ENCODE data around the gene SNAI3. TPM values are rescaled to one million over a fixed set of nuclear protein-coding genes. Genes with fewer than 3 reads are reported as not detected.

SNAI3 gene
- total and polyA plus RNA-seq, 10 donors, result 4.8 to 7.8 (median 6.4) TPM

DNA sequence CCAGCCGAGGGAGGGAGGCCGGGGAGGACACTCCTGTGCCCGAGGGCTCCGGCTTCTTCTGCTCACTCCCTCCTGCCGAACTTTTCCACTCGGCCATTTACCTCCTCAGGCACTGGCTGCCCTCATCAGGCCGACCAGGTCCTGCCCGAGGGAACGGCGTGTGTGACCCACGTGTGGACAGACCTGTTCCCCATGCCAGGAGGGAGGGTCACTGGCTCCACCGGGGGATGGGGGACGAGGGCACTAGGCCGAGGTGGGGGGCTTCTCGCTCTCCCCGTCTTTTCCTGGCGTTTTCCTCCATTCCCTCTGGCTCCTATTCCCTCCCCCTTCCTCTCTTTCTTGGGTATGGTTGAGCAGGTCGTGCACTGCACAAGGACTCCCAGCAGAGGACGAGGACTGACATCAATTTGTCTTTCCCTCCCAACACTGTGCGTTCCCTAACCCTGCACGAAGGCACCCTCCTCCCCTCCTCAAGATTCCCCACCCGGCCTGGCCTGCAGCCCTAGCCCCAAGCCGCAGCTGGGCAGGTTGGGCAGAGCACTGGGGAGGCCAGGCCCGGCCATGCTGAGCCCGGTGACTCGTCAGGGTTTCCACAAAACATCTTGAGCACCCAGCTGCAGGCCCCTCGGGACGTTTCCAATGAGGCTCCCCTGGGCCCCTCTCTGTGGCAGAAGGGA lies 51.2 kb downstream of the SNAI3 start:
- WGBS, 5 donors, result 28 to 41% (median 34%) methylated on average over 25 to 28 of the region's 28 CpGs
- peaks cover 0 to 34% (median 25%) of the 10 kb centered on the region in 6 donors for H3K36me3 ChIP-seq
- peaks cover 7 to 82% (median 55%) of the 10 kb centered on the region in 6 donors for H3K4me1 ChIP-seq
- intact Hi-C loops (cut with DNase I; ENCODE audit: low total_unique reads), result no loop called here
- DNase-seq, result peak; percentile 82
- peaks cover 0 to 40% (median 24%) of the 10 kb centered on the region in 7 donors for H3K27me3 ChIP-seq (replicated peaks in 1 of 7)
- TF ChIP-seq POLR2AphosphoS5 (IDR thresholded peaks at IDR 0.05) (no peak), CTCF (IDR thresholded peaks at IDR 0.05 in 8 of 11, conservative IDR thresholded peaks at IDR 0.05 in 3 of 11) (no peak), POLR2A (IDR thresholded peaks at IDR 0.05) (no peak)
- H3K9me3 ChIP-seq, result no peaks in the 10 kb centered on the region
- peak overlapping the region; percentile 53 to 94 (median 86) for H3K27ac ChIP-seq
- H3K4me3 ChIP-seq, result peak overlapping the region; percentile 52 to 76 (median 63)

GRCh38 chr16:88634141-88634993 lies 51.9 kb downstream of the SNAI3 start:
- Histone ChIP-seq H3K27me3 (replicated peaks in 1 of 7) (peaks cover 0 to 33% (median 17%) of the 10 kb centered on the region in 7 donors), H3K4me1 (peaks cover 7 to 74% (median 48%) of the 10 kb centered on the region in 6 donors), H3K27ac (peak overlapping the region; percentile 53 to 94 (median 86)), H3K9me3 (no peaks in the 10 kb centered on the region), H3K36me3 (peaks cover 0 to 41% (median 32%) of the 10 kb centered on the region in 6 donors), H3K4me3 (peak overlapping the region; percentile 52 to 76 (median 63))
- 0 to 4% (median 2%) methylated on average over 30 to 81 of the region's 82 CpGs for WGBS, 5 donors
- TF ChIP-seq POLR2AphosphoS5 (IDR thresholded peaks at IDR 0.05), result peak; percentile 92 to 93 (median 93)
- TF ChIP-seq CTCF (IDR thresholded peaks at IDR 0.05 in 8 of 11, conservative IDR thresholded peaks at IDR 0.05 in 3 of 11), result peak in 1 of 11 experiments; percentile 15
- peak in 1 of 3 donors; percentile 30 for TF ChIP-seq POLR2A (IDR thresholded peaks at IDR 0.05)
- DNase-seq, result peak; percentile 95
- intact Hi-C loops (cut with DNase I; ENCODE audit: low total_unique reads), result no loop called here

GRCh38 chr16:88633684-88634140 lies 52.6 kb downstream of the SNAI3 start:
- peak overlapping the region; percentile 53 to 94 (median 86) for H3K27ac ChIP-seq
- 11 to 20% (median 13%) methylated on average over 4 to 23 of the region's 23 CpGs; no CpG with 5 or more reads in 1 of the 5 donors for WGBS, 5 donors

More at GRCh38 chr16:88633684-88634140, 52.6 kb downstream of the SNAI3 start:
- Histone ChIP-seq H3K36me3 (peaks cover 0 to 48% (median 35%) of the 10 kb centered on the region in 6 donors), H3K4me3 (peak overlapping the region; percentile 52 to 76 (median 63)), H3K27me3 (replicated peaks in 1 of 7) (peaks cover 0 to 26% (median 11%) of the 10 kb centered on the region in 7 donors), H3K9me3 (no peaks in the 10 kb centered on the region), H3K4me1 (peaks cover 7 to 72% (median 42%) of the 10 kb centered on the region in 6 donors)
- no peak for TF ChIP-seq POLR2AphosphoS5 (IDR thresholded peaks at IDR 0.05)
- TF ChIP-seq CTCF (IDR thresholded peaks at IDR 0.05 in 8 of 11, conservative IDR thresholded peaks at IDR 0.05 in 3 of 11), result peak in 8 of 11 experiments; percentile 33 to 69 (median 55)
- intact Hi-C loops (cut with DNase I; ENCODE audit: low total_unique reads), result no loop called here
- peak; percentile 91 for DNase-seq

Data from spleen (tissue), 11 donors.